Stimulated activated memory B cell treated with anti-CD40 and anti-IgM and Interleukin-4, amounts not matched to agents 10 μg/mL and 1 μg/mL and 100 μg/mL, for 72 hours (primary cell): ENCODE results near the gene SVBP.
A peak's percentile ranks its signal among the peaks of the same experiment; 100 is the strongest.
"Not testable (repeated sequence)": the region's sequence is repeated elsewhere in the genome, so short reads cannot be mapped to it uniquely, and the experiment has no call there.

Source experiments
- ATAC-seq: fragments of 150-1000 bp; cut with Tn5 transposase; 2 replicates; pipeline ENCODE4 v1.10.0; 2021
- H3K27ac Mint-ChIP-seq: one replicate; pipeline ENCODE4 v1.8.0; 2022; ENCODE audit warnings: mild to moderate bottlenecking, mixed read lengths
- H3K27me3 Mint-ChIP-seq: one replicate; pipeline ENCODE4 v1.8.0; 2022; ENCODE audit warnings: mixed read lengths
- H3K36me3 Mint-ChIP-seq: one replicate; pipeline ENCODE4 v1.8.0; 2022; ENCODE audit warnings: mixed read lengths
- H3K4me1 Mint-ChIP-seq: one replicate; pipeline ENCODE4 v1.8.0; 2022; ENCODE audit warnings: mixed read lengths
- H3K4me3 Mint-ChIP-seq: one replicate; pipeline ENCODE4 v1.8.0; 2022; ENCODE audit warnings: mild to moderate bottlenecking, moderate library complexity, mixed read lengths
- H3K9me3 Mint-ChIP-seq: one replicate; pipeline ENCODE4 v1.8.0; 2022; ENCODE audit warnings: mixed read lengths

Gene SVBP

DNA sequence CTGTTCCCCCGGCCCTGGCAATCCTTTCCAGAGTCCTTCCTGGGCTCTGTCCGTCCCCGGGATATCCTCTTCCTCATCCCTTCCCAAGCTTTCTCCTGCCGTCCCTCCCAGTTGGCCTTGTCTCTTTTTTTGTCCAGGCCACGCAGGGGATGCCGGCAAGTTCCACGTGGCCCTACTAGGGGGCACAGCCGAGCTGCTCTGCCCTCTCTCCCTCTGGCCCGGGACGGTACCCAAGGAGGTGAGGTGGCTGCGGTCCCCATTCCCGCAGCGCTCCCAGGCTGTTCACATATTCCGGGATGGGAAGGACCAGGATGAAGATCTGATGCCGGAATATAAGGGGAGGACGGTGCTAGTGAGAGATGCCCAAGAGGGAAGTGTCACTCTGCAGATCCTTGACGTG lies 13.4 kb upstream of the SVBP start:
- H3K4me3 Mint-ChIP-seq, result no peak overlapping the region
- ATAC-seq, result no peak
- peaks cover 12% of the 10 kb centered on the region for H3K36me3 Mint-ChIP-seq
- peaks cover 6% of the 10 kb centered on the region for H3K4me1 Mint-ChIP-seq
- no peaks in the 10 kb centered on the region for H3K27me3 Mint-ChIP-seq
- no peak overlapping the region for H3K27ac Mint-ChIP-seq
- H3K9me3 Mint-ChIP-seq, result no peaks in the 10 kb centered on the region

DNA sequence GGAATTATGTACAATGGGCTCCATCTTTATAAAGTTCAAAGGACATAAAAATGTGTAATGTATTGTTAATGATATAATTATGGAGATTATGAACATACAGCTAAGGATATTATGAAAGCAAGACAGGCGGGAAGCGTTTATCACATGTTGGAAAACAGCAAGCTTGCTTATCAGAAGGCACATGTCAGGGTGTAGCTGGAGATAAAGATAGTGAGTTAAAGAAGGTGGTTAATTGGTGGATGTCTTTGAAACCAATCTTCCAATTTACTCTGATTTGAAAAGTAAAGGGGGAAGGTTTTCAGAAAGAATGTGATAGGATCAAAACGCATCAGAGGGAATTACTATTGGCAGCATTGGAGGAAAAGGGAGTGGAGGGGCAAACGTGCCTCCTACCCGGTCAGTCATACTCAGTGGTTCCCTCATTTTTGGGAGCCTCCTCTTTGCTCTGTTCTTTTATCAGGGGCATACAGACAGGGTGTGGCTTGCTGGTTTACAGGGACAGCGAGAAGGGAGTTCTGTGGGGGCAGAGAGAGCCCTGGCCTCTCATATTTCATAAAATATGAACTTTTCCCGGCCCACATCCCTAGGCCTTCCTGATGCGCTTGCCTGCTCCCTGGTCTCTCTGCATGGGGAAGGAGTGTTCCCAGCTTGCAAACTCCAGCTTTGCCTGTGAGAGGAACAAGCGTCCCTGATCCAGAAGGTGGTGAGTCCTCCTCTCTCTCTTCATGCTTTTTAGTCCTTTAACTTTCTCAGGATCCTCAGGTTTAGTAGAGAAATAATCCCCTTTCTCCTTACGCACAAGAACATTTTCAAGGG lies 8.0 kb upstream of the SVBP start:
- Mint-ChIP-seq H3K27ac (no peak overlapping the region), H3K4me1 (no peaks in the 10 kb centered on the region), H3K36me3 (peaks cover 4% of the 10 kb centered on the region), H3K27me3 (no peaks in the 10 kb centered on the region), H3K9me3 (no peaks in the 10 kb centered on the region), H3K4me3 (no peak overlapping the region)
- no peak for ATAC-seq

- Mint-ChIP-seq H3K27ac (no peak overlapping the region), H3K27me3 (no peaks in the 10 kb centered on the region), H3K4me1 (no peaks in the 10 kb centered on the region), H3K9me3 (no peaks in the 10 kb centered on the region), H3K4me3 (no peak overlapping the region), H3K36me3 (no peaks in the 10 kb centered on the region)
- ATAC-seq, result no peak
Observed at GRCh38 chr1:42824481-42825035, 7.4 kb upstream of the SVBP start.

DNA sequence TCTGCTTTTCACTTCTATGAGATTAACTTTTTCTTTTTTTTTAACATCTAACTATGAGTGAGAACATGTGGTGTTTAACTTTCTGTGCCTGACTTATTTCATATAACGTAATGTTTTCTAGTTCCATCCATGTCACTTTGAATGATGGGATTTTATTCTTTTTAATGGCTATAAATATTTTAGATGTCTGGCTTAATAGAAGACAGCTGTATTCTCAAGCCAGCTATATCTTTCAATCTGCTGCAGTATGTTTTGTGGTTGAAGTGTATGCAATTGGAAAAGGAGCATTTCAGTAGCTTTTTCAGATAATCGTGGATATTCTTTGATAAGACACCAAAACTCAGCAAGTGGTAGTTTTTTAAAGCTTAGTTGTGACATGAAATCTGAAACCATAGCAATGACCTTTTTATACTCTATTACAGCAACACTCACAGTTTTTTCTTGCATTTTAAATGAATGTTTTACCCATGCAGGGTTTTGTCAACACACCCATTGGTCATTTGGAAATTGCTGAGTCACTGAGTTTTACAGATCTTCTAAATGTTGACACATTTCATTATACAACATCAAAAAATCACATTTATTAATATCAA lies 5.7 kb upstream of the SVBP start:
- H3K36me3 Mint-ChIP-seq, result no peaks in the 10 kb centered on the region
- H3K9me3 Mint-ChIP-seq, result no peaks in the 10 kb centered on the region
- H3K4me1 Mint-ChIP-seq, result peaks cover 3% of the 10 kb centered on the region
- H3K27ac Mint-ChIP-seq, result no peak overlapping the region
- no peaks in the 10 kb centered on the region for H3K27me3 Mint-ChIP-seq
- no peak overlapping the region for H3K4me3 Mint-ChIP-seq
- ATAC-seq, result no peak

DNA sequence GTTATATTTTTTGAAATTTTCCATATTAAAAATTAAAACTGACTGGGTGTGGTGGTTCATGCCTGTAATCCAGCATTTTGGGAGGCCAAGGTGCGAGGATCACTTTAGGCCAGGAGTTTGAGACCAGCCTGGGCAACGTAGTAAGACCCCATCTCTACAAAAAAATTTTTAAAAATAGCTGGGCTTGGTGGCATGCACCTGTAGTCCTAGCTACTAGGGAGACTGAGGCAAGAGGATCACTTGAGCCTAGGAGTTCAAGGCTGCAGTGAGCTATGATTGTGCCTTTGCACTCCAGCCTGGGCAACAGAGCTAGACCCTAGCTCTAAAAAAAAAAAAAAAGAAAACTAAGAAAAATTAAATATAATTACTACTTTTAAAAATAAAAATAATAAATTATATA lies 4.5 kb upstream of the SVBP start:
- Mint-ChIP-seq H3K4me3 (no peak overlapping the region), H3K27me3 (no peaks in the 10 kb centered on the region), H3K9me3 (no peaks in the 10 kb centered on the region), H3K4me1 (peaks cover 11% of the 10 kb centered on the region), H3K27ac (no peak overlapping the region), H3K36me3 (no peaks in the 10 kb centered on the region)
- ATAC-seq, result no peak

GRCh38 chr1:42820813-42821212 lies 3.6 kb upstream of the SVBP start:
- no peaks in the 10 kb centered on the region for H3K36me3 Mint-ChIP-seq
- H3K4me1 Mint-ChIP-seq, result peaks cover 20% of the 10 kb centered on the region
- H3K27ac Mint-ChIP-seq, result peak overlapping the region; percentile 6
- no peak for ATAC-seq
- H3K4me3 Mint-ChIP-seq, result no peak overlapping the region
- H3K9me3 Mint-ChIP-seq, result no peaks in the 10 kb centered on the region
- no peaks in the 10 kb centered on the region for H3K27me3 Mint-ChIP-seq

GRCh38 chr1:42817976-42818375 lies 779 bp upstream of the SVBP start:
- H3K4me3 Mint-ChIP-seq, result no peak overlapping the region
- no peaks in the 10 kb centered on the region for H3K27me3 Mint-ChIP-seq
- H3K27ac Mint-ChIP-seq, result no peak overlapping the region
- no peak for ATAC-seq
- peaks cover 22% of the 10 kb centered on the region for H3K4me1 Mint-ChIP-seq
- H3K36me3 Mint-ChIP-seq, result no peaks in the 10 kb centered on the region
- no peaks in the 10 kb centered on the region for H3K9me3 Mint-ChIP-seq

DNA sequence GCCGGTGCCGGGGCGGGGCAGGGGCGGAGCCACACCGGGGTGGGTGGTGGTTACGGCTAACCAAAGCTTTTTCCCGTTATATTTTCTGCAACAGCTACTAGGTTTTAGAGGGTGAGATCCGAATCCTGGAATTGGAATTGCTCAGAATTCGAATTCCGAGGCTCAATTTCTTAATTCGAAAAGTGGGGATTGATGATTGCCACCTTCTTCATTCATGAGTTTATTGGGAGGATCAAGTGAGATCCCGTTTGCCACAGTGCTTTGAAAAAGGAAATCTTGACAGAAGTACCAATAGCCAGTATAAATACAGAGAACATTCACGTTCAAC lies 207 bp upstream of the SVBP start:
- no peaks in the 10 kb centered on the region for H3K27me3 Mint-ChIP-seq
- peaks cover 22% of the 10 kb centered on the region for H3K4me1 Mint-ChIP-seq
- peak overlapping the region; percentile 78 for H3K27ac Mint-ChIP-seq
- peak overlapping the region; percentile 91 for H3K4me3 Mint-ChIP-seq
- no peak for ATAC-seq
- no peaks in the 10 kb centered on the region for H3K36me3 Mint-ChIP-seq
- H3K9me3 Mint-ChIP-seq, result no peaks in the 10 kb centered on the region

GRCh38 chr1:42815941-42816584 lies 1.1 kb downstream of the SVBP start:
- Mint-ChIP-seq H3K4me3 (peak overlapping the region; percentile 91), H3K27ac (peak overlapping the region; percentile 78), H3K4me1 (peaks cover 22% of the 10 kb centered on the region), H3K9me3 (no peaks in the 10 kb centered on the region), H3K27me3 (no peaks in the 10 kb centered on the region), H3K36me3 (peaks cover 6% of the 10 kb centered on the region)
- ATAC-seq, result no peak

DNA sequence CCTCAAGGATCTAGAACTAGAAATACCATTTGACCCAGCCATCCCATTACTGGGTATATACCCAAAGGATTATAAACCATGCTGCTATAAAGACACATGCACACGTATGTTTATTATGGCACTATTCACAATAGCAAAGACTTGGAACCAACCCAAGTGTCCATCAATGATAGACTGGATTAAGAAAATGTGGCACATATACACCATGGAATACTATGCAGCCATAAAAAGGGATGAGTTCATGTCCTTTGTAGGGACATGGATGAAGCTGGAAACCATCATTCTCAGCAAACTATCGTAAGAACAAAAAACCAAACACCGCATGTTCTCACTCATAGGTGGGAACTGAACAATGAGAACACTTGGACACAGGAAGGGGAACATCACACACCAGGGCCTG lies 2.4 kb downstream of the SVBP start:
- not testable (repeated sequence) for H3K36me3 Mint-ChIP-seq, H3K9me3 Mint-ChIP-seq, ATAC-seq, H3K27ac Mint-ChIP-seq, H3K27me3 Mint-ChIP-seq, H3K4me3 Mint-ChIP-seq
- peaks cover 22% of the 10 kb centered on the region for H3K4me1 Mint-ChIP-seq

GRCh38 chr1:42807056-42807668 lies 10.0 kb downstream of the SVBP start:
- H3K4me3 Mint-ChIP-seq, result no peak overlapping the region
- no peaks in the 10 kb centered on the region for H3K9me3 Mint-ChIP-seq
- ATAC-seq, result no peak
- peaks cover 32% of the 10 kb centered on the region for H3K36me3 Mint-ChIP-seq
- H3K27ac Mint-ChIP-seq, result no peak overlapping the region
- H3K27me3 Mint-ChIP-seq, result no peaks in the 10 kb centered on the region
- no peaks in the 10 kb centered on the region for H3K4me1 Mint-ChIP-seq

- Mint-ChIP-seq H3K36me3 (peaks cover 30% of the 10 kb centered on the region), H3K9me3 (no peaks in the 10 kb centered on the region), H3K27me3 (no peaks in the 10 kb centered on the region), H3K27ac (no peak overlapping the region), H3K4me3 (no peak overlapping the region), H3K4me1 (no peaks in the 10 kb centered on the region)
- no peak for ATAC-seq
Observed at GRCh38 chr1:42806593-42806992, 10.6 kb downstream of the SVBP start.

GRCh38 chr1:42806171-42806570 lies 11.0 kb downstream of the SVBP start:
- H3K9me3 Mint-ChIP-seq, result no peaks in the 10 kb centered on the region
- H3K36me3 Mint-ChIP-seq, result peaks cover 26% of the 10 kb centered on the region
- H3K27ac Mint-ChIP-seq, result no peak overlapping the region
- no peaks in the 10 kb centered on the region for H3K27me3 Mint-ChIP-seq
- ATAC-seq, result no peak
- H3K4me1 Mint-ChIP-seq, result no peaks in the 10 kb centered on the region
- H3K4me3 Mint-ChIP-seq, result no peak overlapping the region

- Mint-ChIP-seq H3K27me3 (no peaks in the 10 kb centered on the region), H3K4me1 (no peaks in the 10 kb centered on the region), H3K4me3 (no peak overlapping the region), H3K36me3 (peaks cover 20% of the 10 kb centered on the region), H3K9me3 (no peaks in the 10 kb centered on the region), H3K27ac (no peak overlapping the region)
- ATAC-seq, result no peak
Observed at GRCh38 chr1:42801832-42802473, 15.2 kb downstream of the SVBP start.

GRCh38 chr1:42797979-42798378 lies 19.2 kb downstream of the SVBP start:
- H3K9me3 Mint-ChIP-seq, result no peaks in the 10 kb centered on the region
- H3K4me3 Mint-ChIP-seq, result no peak overlapping the region
- no peaks in the 10 kb centered on the region for H3K4me1 Mint-ChIP-seq
- no peak for ATAC-seq
- H3K27me3 Mint-ChIP-seq, result no peaks in the 10 kb centered on the region
- no peaks in the 10 kb centered on the region for H3K36me3 Mint-ChIP-seq
- H3K27ac Mint-ChIP-seq, result no peak overlapping the region
